Measurements from ENCODE around the gene SOX12. TPM values are rescaled to one million over a fixed set of nuclear protein-coding genes. Genes with fewer than 3 reads are reported as not detected.

Gene SOX12
- total and polyA plus RNA-seq, 2 donors (not counting 1 experiment from before 2014, with no cell fraction given), result 5.3 to 13.6 TPM

DNA sequence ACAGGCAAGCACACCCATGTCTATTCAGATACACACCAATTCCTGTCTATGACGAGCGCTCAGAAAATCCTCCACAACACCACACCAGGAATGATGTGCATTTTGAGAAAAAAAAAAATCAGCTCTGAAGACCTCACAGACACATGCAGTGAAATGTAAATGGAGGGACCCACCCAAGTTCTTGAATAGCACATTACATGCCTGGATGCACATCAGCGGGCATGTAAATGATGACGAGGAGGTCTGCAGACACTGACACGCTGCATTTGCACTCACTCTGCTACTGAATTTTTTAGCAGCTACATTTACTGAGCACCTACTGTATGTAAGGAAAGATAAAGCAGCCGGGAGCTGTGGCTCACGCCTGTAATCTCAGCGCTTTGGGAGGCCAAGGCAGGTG, 36.2 kb downstream of the SOX12 start:
- WGBS (ENCODE audit: insufficient coverage), result 21% methylated on average over 3 of the region's 8 CpGs
- CTCF ChIA-PET, result interaction anchor here (0.9 to 3.0 kb wide), 3 partner anchors 10 to 116 kb away, joined by 3 to 24 read pairs (median 5); no protein-coding TSS in a partner anchor
- H2AFZ ChIP-seq (ENCODE audit: insufficient read depth, low read depth, low read length, poor library complexity, severe bottlenecking), result no peak overlapping the region
- intact Hi-C loops (cut with micrococcal nuclease), result no loop called here
- peaks cover 17 to 26% of the 10 kb centered on the region in 2 donors for H3K4me1 ChIP-seq (ENCODE audit: control insufficient read depth in 2 of 2, insufficient read depth in 2 of 2, low read length in 2 of 2)
- peak overlapping the region in 1 of 5 experiments; percentile 26 for H3K4me3 ChIP-seq (ENCODE audit: control extremely low read depth in 1 of 5, extremely low read depth in 1 of 5, insufficient read depth in 1 of 5, low read depth in 2 of 5, low read length in 4 of 5)
- no peaks in the 10 kb centered on the region for H4K20me1 ChIP-seq (ENCODE audit: control insufficient read depth, insufficient read depth, low read length, poor library complexity, severe bottlenecking)
- TF ChIP-seq EZH2 (IDR thresholded peaks at IDR 0.05; ENCODE audit: borderline replicate concordance, insufficient read depth, low read depth, low read length, poor library complexity, severe bottlenecking), result no peak
- TF ChIP-seq, protein P1, sequence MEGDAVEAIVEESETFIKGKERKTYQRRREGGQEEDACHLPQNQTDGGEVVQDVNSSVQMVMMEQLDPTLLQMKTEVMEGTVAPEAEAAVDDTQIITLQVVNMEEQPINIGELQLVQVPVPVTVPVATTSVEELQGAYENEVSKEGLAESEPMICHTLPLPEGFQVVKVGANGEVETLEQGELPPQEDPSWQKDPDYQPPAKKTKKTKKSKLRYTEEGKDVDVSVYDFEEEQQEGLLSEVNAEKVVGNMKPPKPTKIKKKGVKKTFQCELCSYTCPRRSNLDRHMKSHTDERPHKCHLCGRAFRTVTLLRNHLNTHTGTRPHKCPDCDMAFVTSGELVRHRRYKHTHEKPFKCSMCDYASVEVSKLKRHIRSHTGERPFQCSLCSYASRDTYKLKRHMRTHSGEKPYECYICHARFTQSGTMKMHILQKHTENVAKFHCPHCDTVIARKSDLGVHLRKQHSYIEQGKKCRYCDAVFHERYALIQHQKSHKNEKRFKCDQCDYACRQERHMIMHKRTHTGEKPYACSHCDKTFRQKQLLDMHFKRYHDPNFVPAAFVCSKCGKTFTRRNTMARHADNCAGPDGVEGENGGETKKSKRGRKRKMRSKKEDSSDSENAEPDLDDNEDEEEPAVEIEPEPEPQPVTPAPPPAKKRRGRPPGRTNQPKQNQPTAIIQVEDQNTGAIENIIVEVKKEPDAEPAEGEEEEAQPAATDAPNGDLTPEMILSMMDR (IDR thresholded peaks at IDR 0.05), result no peak
- DNase-seq (peak; percentile 55), ATAC-seq (ENCODE audit: low read depth) (peak; percentile 77)
- H3K79me2 ChIP-seq (ENCODE audit: control insufficient read depth, insufficient read depth, low read length), result no peaks in the 10 kb centered on the region
- H3K27me3 ChIP-seq (replicated peaks in 1 of 4; ENCODE audit: control extremely low read depth in 1 of 4, control insufficient read depth in 3 of 4, insufficient read depth in 4 of 4, low read length in 3 of 4), result no peaks in the 10 kb centered on the region
- peak overlapping the region; percentile 43 for H3K4me2 ChIP-seq (replicated peaks; ENCODE audit: low read depth, low read length, poor library complexity, severe bottlenecking)
- H3K9me3 Mint-ChIP-seq (ENCODE audit: insufficient read depth), result no peaks in the 10 kb centered on the region
- H3K9me3 ChIP-seq (ENCODE audit: control extremely low read depth in 1 of 3, control insufficient read depth in 2 of 3, insufficient read depth in 1 of 3, low read length in 2 of 3), result no peaks in the 10 kb centered on the region
- POLR2A ChIA-PET, result interaction anchor here (1.0 to 1.5 kb wide), 2 partner anchors 19 to 37 kb away, joined by 4 to 5 read pairs; partner anchors contain the start of gene TRIB3
- H3K9ac ChIP-seq (ENCODE audit: low read length), result peak overlapping the region; percentile 12
- H3K27ac ChIP-seq (ENCODE audit: low read length in 2 of 2), result no peak overlapping the region
- no peaks in the 10 kb centered on the region for H3K36me3 ChIP-seq (replicated peaks in 1 of 2; ENCODE audit: control extremely low read depth in 1 of 2, control insufficient read depth in 1 of 2, extremely low read depth in 1 of 2, insufficient read depth in 2 of 2, low read length in 1 of 2)
- peaks cover 30% of the 10 kb centered on the region for H3K4me1 Mint-ChIP-seq
- peak overlapping the region; percentile 72 for H3K4me3 Mint-ChIP-seq
- no peak overlapping the region for H3K27ac Mint-ChIP-seq
- no peaks in the 10 kb centered on the region for H3K27me3 Mint-ChIP-seq

Measured in B cell (primary cell).